Adrenal gland (tissue), 12 donors: ENCODE data around the gene PHC2. TPM values are rescaled to one million over a fixed set of nuclear protein-coding genes. Genes with fewer than 3 reads are reported as not detected.

Experiments
- DNase-seq, 7 donors: peaks; one replicate each; pipeline ENCODE4 v3.0.0-alpha.2; 2019 to 2020
- H3K27ac ChIP-seq, 5 donors: fragments of 200-600 bp; sonication (generic) in 4 of 5; 1 replicate in 3 of 5; 2 replicates in 2 of 5; pipeline versions ENCODE4 v1.5.1 to v1.8.0; 2016 to 2020; ENCODE audit warnings: mild to moderate bottlenecking in 1 of 5
- H3K27me3 ChIP-seq: fragments of 200-600 bp; 2 replicates; pipeline ENCODE4 v1.8.0; 2021
- H3K36me3 ChIP-seq, 2 donors: fragments of 200-600 bp; replicated peaks in 1 of 2; 1 replicate in 1 of 2; 2 replicates in 1 of 2; pipeline versions ENCODE4 v1.5.1 to v1.8.0; 2018 to 2022
- H3K4me1 ChIP-seq, 2 donors: fragments of 200-600 bp; replicated peaks in 1 of 2; 1 replicate in 1 of 2; 2 replicates in 1 of 2; pipeline versions ENCODE4 v1.5.1 to v1.8.0; 2018 to 2021
- H3K4me3 ChIP-seq, 4 donors: fragments of 200-600 bp; sonication (generic) in 3 of 4; one replicate each; pipeline ENCODE4 v1.5.1; 2016 to 2018
- H3K9me3 ChIP-seq, 3 donors: fragments of 200-600 bp; sonication (generic) in 1 of 3; replicated peaks in 1 of 3; 1 replicate in 2 of 3; 2 replicates in 1 of 3; pipeline versions ENCODE4 v1.5.1 to v1.8.0; 2016 to 2021
- CTCF ChIP-seq, 6 experiments: fragments of 450-650 bp in 4 of 6; fragments of 200-600 bp in 2 of 6; sonication (generic) in 1 of 6; IDR thresholded peaks; 1 replicate in 5 of 6; 2 replicates in 1 of 6; pipeline versions ENCODE4 v1.5.1 to v1.8.0; 2016 to 2021; ENCODE audit warnings: antibody characterized with exemption in 6 of 6, mild to moderate bottlenecking in 2 of 6, moderate library complexity in 1 of 6
- POLR2A ChIP-seq, 2 donors: fragments of 450-650 bp; IDR thresholded peaks; one replicate each; pipeline ENCODE4 v1.6.1; 2017; ENCODE audit warnings: antibody characterized with exemption in 2 of 2, mild to moderate bottlenecking in 2 of 2, moderate library complexity in 1 of 2
- WGBS, 4 donors: extraction: QIAGEN DNeasy Blood & Tissue Kit in 2 of 4; methylation state at CpG; one replicate each; pipeline versions ENCODE4 v1.1.5 to v1.1.7; 2013 to 2017; 5-methylcytosine and 5-hydroxymethylcytosine counted together
- intact Hi-C, 2 donors: fragments of 100-400 bp; cut with DNase I; formaldehyde crosslinking; loops; one replicate each; pipeline versions ENCODE4 v1.14.1 to v1.15.0; 2022 to 2023
- polyA plus RNA-seq, 3 donors: library from polyadenylated mRNA; stranded (reverse); fragments of 200-250 nt in 2 of 3; fragments of 350-450 nt in 1 of 3; fragmentation: Illumina TruSeq in 1 of 3; extraction: RNeasy Lipid Tissue Mini Kit (QIAGEN cat#74804) in 1 of 3; gene quantifications; one replicate each; pipeline ENCODE4 v1.2.3, GENCODE V29; 2013 to 2014
- total RNA-seq, 9 donors: library from RNA; depleted of rRNA in 4 of 9; stranded (reverse); fragments of >200 nt in 4 of 9; fragments of 120-200 nt in 1 of 9; fragmentation: NEBNext Ultra II Directional in 1 of 9; extraction: Animal tissue kit (Norgen Biotek cat#: 25700) in 1 of 9; gene quantifications; one replicate each; pipeline versions ENCODE4 v1.1.0 to v1.2.4, GENCODE V29; 2013 to 2023
- donor health status: healthy with polysubstance abuse.
- donor health status: Bipolar disorder and iron deficiency.
- donor health status: DM: yes; HTN: yes; CAD: no.
- donor health status: DM: no; HTN: no; CAD: no.
- donor health status: DM: no; HTN: no; CAD: no.
- donor health status: DM: yes; HTN: yes; CAD: no.

The PHC2 gene
- total and polyA plus RNA-seq, 12 donors, result 24.9 to 164 (median 112) TPM

DNA sequence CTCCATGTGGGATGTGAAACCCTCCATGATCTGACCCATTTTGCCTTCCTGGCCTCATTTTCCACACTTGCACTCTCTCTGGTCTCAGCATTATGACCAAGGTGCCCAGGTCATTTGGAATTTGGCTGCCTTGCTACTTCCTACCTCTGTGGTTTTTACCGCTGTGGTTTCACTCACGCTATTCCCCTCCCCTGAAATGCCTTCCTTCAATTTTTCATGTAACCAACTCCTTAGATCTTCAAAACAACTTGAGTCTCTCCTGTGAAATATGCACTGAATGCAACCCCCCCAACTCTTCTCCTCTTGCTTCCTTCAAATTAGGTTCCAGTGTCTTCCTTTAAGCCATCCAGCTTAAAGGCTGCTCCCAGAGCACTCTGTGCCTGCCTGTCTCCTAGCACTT is 50.1 kb downstream of the PHC2 start:
- peaks cover 27 to 54% of the 10 kb centered on the region in 2 donors for H3K4me1 ChIP-seq
- no peaks in the 10 kb centered on the region for H3K36me3 ChIP-seq
- no peaks in the 10 kb centered on the region for H3K9me3 ChIP-seq
- intact Hi-C loops, result no loop called here
- DNase-seq, result peak in 2 of 7 donors; percentile 14 to 45
- TF ChIP-seq POLR2A (IDR thresholded peaks at IDR 0.05) (no peak), CTCF (IDR thresholded peaks at IDR 0.05) (no peak)
- no peak overlapping the region for H3K27ac ChIP-seq
- no peak overlapping the region for H3K4me3 ChIP-seq
- WGBS, 4 donors, result 77 to 92% (median 89%) methylated on average over 2 of the region's 2 CpGs
- H3K27me3 ChIP-seq, result no peaks in the 10 kb centered on the region

GRCh38 chr1:33379631-33380354 is 51.1 kb downstream of the PHC2 start:
- Histone ChIP-seq H3K9me3 (no peaks in the 10 kb centered on the region), H3K27me3 (no peaks in the 10 kb centered on the region), H3K4me1 (peaks cover 27 to 46% of the 10 kb centered on the region in 2 donors), H3K36me3 (peaks cover 0 to 5% of the 10 kb centered on the region in 2 donors), H3K4me3 (no peak overlapping the region), H3K27ac (peak overlapping the region in 2 of 5 donors; percentile 18 to 41)
- DNase-seq, result peak in 2 of 7 donors; percentile 19 to 56
- TF ChIP-seq CTCF (IDR thresholded peaks at IDR 0.05), result no peak
- TF ChIP-seq POLR2A (IDR thresholded peaks at IDR 0.05), result no peak
- intact Hi-C loops, result no loop called here
- WGBS, 4 donors, result 37 to 53% (median 45%) methylated on average over 10 of the region's 10 CpGs

DNA sequence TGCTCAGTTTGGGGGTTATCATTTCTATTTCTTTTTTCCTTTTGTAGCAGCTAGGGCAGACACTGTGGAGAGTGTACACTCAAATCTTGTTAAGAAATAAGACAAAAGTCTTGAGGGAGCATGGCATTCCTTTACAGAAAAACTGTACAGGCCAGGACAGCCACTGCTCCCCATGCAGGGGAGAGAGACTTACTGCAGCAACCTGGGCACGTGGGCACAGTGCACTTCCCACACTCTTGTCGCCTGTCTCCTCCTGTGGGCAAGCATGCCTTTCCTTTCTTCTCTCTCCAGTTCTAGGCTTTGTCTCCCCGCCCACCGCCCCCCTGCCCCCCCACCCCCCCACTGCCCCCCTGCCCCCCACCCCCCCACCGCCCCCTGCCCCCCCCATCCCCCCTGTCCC is 51.9 kb downstream of the PHC2 start:
- peak in 4 of 7 donors; percentile 31 to 55 (median 48) for DNase-seq
- Histone ChIP-seq H3K27ac (no peak overlapping the region), H3K27me3 (no peaks in the 10 kb centered on the region), H3K9me3 (no peaks in the 10 kb centered on the region), H3K4me3 (no peak overlapping the region), H3K36me3 (peaks cover 0 to 11% of the 10 kb centered on the region in 2 donors), H3K4me1 (peaks cover 20 to 38% of the 10 kb centered on the region in 2 donors)
- WGBS, 4 donors, result 32 to 57% (median 38%) methylated on average over 2 to 3 of the region's 5 CpGs
- intact Hi-C loops, result no loop called here
- no peak for TF ChIP-seq POLR2A (IDR thresholded peaks at IDR 0.05)
- TF ChIP-seq CTCF (IDR thresholded peaks at IDR 0.05), result peak in 2 of 6 experiments; percentile 5 to 31

DNA sequence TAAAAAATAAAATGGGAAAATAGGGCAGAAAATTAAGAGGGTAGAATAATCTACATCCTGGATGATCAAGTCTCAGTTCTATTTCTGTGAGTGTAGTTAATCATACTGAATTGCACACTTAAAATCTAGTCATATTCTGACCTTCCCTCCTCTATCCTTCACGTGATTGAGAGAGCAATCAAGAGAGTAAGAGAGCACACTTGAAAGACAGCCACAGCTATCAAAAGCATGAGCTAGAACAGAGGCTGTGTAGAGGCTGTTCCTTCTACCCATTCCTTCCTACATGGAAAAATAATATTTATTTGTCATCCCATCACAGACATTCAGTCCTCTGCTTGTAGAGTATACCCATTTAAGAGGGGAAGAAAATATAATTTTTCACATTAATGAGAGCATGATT is 52.4 kb downstream of the PHC2 start:
- Histone ChIP-seq H3K4me1 (peaks cover 20 to 34% of the 10 kb centered on the region in 2 donors), H3K4me3 (no peak overlapping the region), H3K27ac (no peak overlapping the region), H3K27me3 (no peaks in the 10 kb centered on the region), H3K36me3 (peaks cover 0 to 14% of the 10 kb centered on the region in 2 donors), H3K9me3 (no peaks in the 10 kb centered on the region)
- DNase-seq, result no peak
- no peak for TF ChIP-seq CTCF (IDR thresholded peaks at IDR 0.05)
- peak in 1 of 2 donors; percentile 17 for TF ChIP-seq POLR2A (IDR thresholded peaks at IDR 0.05)
- intact Hi-C loops, result no loop called here
- WGBS, 4 donors, result 10 to 17% (median 13%) methylated on average over 1 of the region's 1 CpG
